CD4-positive, alpha-beta T cell (primary cell): Measurements from ENCODE around the gene CYYR1. TPM values are rescaled to one million over a fixed set of nuclear protein-coding genes. Genes with fewer than 3 reads are reported as not detected.

Experiments used
- ATAC-seq: fragments of 200-7000 bp; cut with Tn5 transposase; one replicate; pipeline ENCODE4 v1.10.0; 2022; ENCODE audit warnings: mild to moderate bottlenecking; ENCODE audit not compliant: poor library complexity
- CTCF ChIA-PET: fragments of 350-600 bp; sonication (Branson Sonifier 250); formaldehyde crosslinking; loops from one replicate; lab custom pipeline; 2021; ENCODE audit warnings: antibody characterized with exemption, inconsistent platforms; lab: Charles Lee
- POLR2A ChIA-PET: fragments of 350-600 bp; sonication (Branson Sonifier 250); formaldehyde crosslinking; loops from one replicate; lab custom pipeline; 2021; ENCODE audit warnings: antibody characterized with exemption, inconsistent platforms; lab: Charles Lee
- DNase-seq, 14 experiments: peaks; one replicate each; pipeline ENCODE4 v3.0.0-alpha.2; 2013 to 2020; ENCODE audit warnings: mixed read lengths in 2 of 14
- H3K27ac ChIP-seq, 2 donors: one replicate each; pipeline versions ENCODE4 v1.5.1 to v1.7.0; 2013; ENCODE audit warnings: low read length in 2 of 2, low read depth in 1 of 2, mild to moderate bottlenecking in 1 of 2
- H3K27me3 ChIP-seq, 2 experiments: 1 replicate in 1 of 2; 2 replicates in 1 of 2; pipeline versions ENCODE4 v1.6.1 to v1.7.0; 2013; ENCODE audit warnings: low read length in 2 of 2, control low read depth in 1 of 2, mild to moderate bottlenecking in 1 of 2, moderate library complexity in 1 of 2; ENCODE audit not compliant: insufficient read depth in 2 of 2, control insufficient read depth in 1 of 2
- H3K36me3 ChIP-seq: one replicate; pipeline ENCODE4 v1.6.1; 2013; ENCODE audit warnings: low read length, control low read depth; ENCODE audit not compliant: insufficient read depth
- H3K4me1 ChIP-seq: one replicate; pipeline ENCODE4 v1.6.1; 2013; ENCODE audit warnings: low read length, control low read depth; ENCODE audit not compliant: insufficient read depth
- H3K4me3 ChIP-seq: one replicate; pipeline ENCODE4 v1.5.1; 2013; ENCODE audit warnings: mild to moderate bottlenecking, low read length, moderate library complexity
- H3K9me3 ChIP-seq, 2 experiments: 1 replicate in 1 of 2; 2 replicates in 1 of 2; pipeline versions ENCODE4 v1.6.1 to v1.7.0; 2013; ENCODE audit warnings: low read length in 2 of 2, mild to moderate bottlenecking in 2 of 2, control low read depth in 1 of 2, moderate library complexity in 1 of 2; ENCODE audit not compliant: control insufficient read depth in 1 of 2, insufficient read depth in 1 of 2
- H3K27ac Mint-ChIP-seq: one replicate; pipeline ENCODE4 v1.8.0; 2020; ENCODE audit warnings: mixed read lengths
- H3K27me3 Mint-ChIP-seq: one replicate; pipeline ENCODE4 v1.8.0; 2021; ENCODE audit warnings: mixed read lengths
- H3K36me3 Mint-ChIP-seq: one replicate; pipeline ENCODE4 v1.8.0; 2021; ENCODE audit warnings: low read depth, mixed read lengths
- H3K4me1 Mint-ChIP-seq: one replicate; pipeline ENCODE4 v1.8.0; 2021; ENCODE audit warnings: low read depth, mixed read lengths
- H3K4me3 Mint-ChIP-seq: one replicate; pipeline ENCODE4 v1.8.0; 2020; ENCODE audit warnings: mild to moderate bottlenecking, mixed read lengths
- H3K9me3 Mint-ChIP-seq: one replicate; pipeline ENCODE4 v1.8.0; 2020; ENCODE audit warnings: mixed read lengths
- CTCF ChIP-seq: fragments of 200-600 bp; IDR thresholded peaks from one replicate; pipeline ENCODE4 v1.8.0; 2022; ENCODE audit warnings: antibody characterized with exemption, mild to moderate bottlenecking
- intact Hi-C, 2 experiments: fragments of 100-400 bp; cut with DNase I in 1 of 2; cut with micrococcal nuclease in 1 of 2; formaldehyde crosslinking; loops; one replicate each; pipeline versions ENCODE4 v1.15.1 to v1.9.0; 2023 to 2025; cut with DNase I, micrococcal nuclease
- total RNA-seq, 174 experiments: library from RNA in 2 of 174; stranded (reverse) in 2 of 174; gene quantifications; one replicate each; pipeline ENCODE4 v1.2.3 and lab custom pipeline; 2021 to 2026

Gene CYYR1
- total RNA-seq, 2 experiments from 2014 or later, result not detected

- ChIA-PET CTCF (no interaction called here), POLR2A (no interaction called here)
- H3K9me3 ChIP-seq, result no peaks in the 10 kb centered on the region
- no peak overlapping the region for H3K27ac ChIP-seq
- DNase-seq, result no peak
- H3K27ac Mint-ChIP-seq, result no peak overlapping the region
- no peaks in the 10 kb centered on the region for H3K9me3 Mint-ChIP-seq
- H3K4me3 ChIP-seq, result no peak overlapping the region
- H3K27me3 ChIP-seq, result no peaks in the 10 kb centered on the region
- no peaks in the 10 kb centered on the region for H3K27me3 Mint-ChIP-seq
- no peak for ATAC-seq
- no peaks in the 10 kb centered on the region for H3K4me1 Mint-ChIP-seq
- no peaks in the 10 kb centered on the region for H3K4me1 ChIP-seq
- intact Hi-C loops, result no loop called here
- H3K36me3 Mint-ChIP-seq, result no peaks in the 10 kb centered on the region
- TF ChIP-seq CTCF, result no peak
- H3K36me3 ChIP-seq, result no peaks in the 10 kb centered on the region
- no peak overlapping the region for H3K4me3 Mint-ChIP-seq
Measured at GRCh38 chr21:26433386-26433785, 139.7 kb downstream of the CYYR1 start.

GRCh38 chr21:26432410-26432809 lies 140.7 kb downstream of the CYYR1 start:
- TF ChIP-seq CTCF, result no peak
- Histone ChIP-seq H3K36me3 (no peaks in the 10 kb centered on the region), H3K27me3 (no peaks in the 10 kb centered on the region), H3K4me1 (no peaks in the 10 kb centered on the region), H3K4me3 (no peak overlapping the region), H3K27ac (no peak overlapping the region), H3K9me3 (no peaks in the 10 kb centered on the region)
- no peak overlapping the region for H3K4me3 Mint-ChIP-seq
- H3K36me3 Mint-ChIP-seq, result no peaks in the 10 kb centered on the region
- H3K27me3 Mint-ChIP-seq, result no peaks in the 10 kb centered on the region
- no peak for DNase-seq
- no peak for ATAC-seq
- no peak overlapping the region for H3K27ac Mint-ChIP-seq
- CTCF ChIA-PET, result no interaction called here
- no peaks in the 10 kb centered on the region for H3K4me1 Mint-ChIP-seq
- intact Hi-C loops, result no loop called here
- no peaks in the 10 kb centered on the region for H3K9me3 Mint-ChIP-seq
- POLR2A ChIA-PET, result no interaction called here

GRCh38 chr21:26425576-26425975 lies 147.5 kb downstream of the CYYR1 start:
- no peaks in the 10 kb centered on the region for H3K9me3 Mint-ChIP-seq
- intact Hi-C loops, result no loop called here
- H3K4me1 Mint-ChIP-seq, result no peaks in the 10 kb centered on the region
- no peak for TF ChIP-seq CTCF
- no peak for ATAC-seq
- no peaks in the 10 kb centered on the region for H3K36me3 Mint-ChIP-seq
- no peak overlapping the region for H3K27ac ChIP-seq
- H3K9me3 ChIP-seq, result no peaks in the 10 kb centered on the region
- ChIA-PET POLR2A (no interaction called here), CTCF (no interaction called here)
- peaks cover 3% of the 10 kb centered on the region for H3K27me3 Mint-ChIP-seq
- no peak overlapping the region for H3K4me3 Mint-ChIP-seq
- no peak overlapping the region for H3K4me3 ChIP-seq
- no peak for DNase-seq
- H3K27me3 ChIP-seq, result no peaks in the 10 kb centered on the region
- no peak overlapping the region for H3K27ac Mint-ChIP-seq
- no peaks in the 10 kb centered on the region for H3K4me1 ChIP-seq
- no peaks in the 10 kb centered on the region for H3K36me3 ChIP-seq
